SK-N-SH (cell line): ENCODE measurements around the gene INSRR. TPM values are rescaled to one million over a fixed set of nuclear protein-coding genes. Genes with fewer than 3 reads are reported as not detected.

Experiments
- CTCF ChIA-PET: fragments of 300-600, 350-600 bp; formaldehyde crosslinking; extraction: SDS; loops from one replicate; lab custom pipeline; 2021; lab: Yijun Ruan, JAX
- POLR2A ChIA-PET: fragments of 350-600 bp; sonication (Branson Sonifier 250); formaldehyde crosslinking; extraction: SDS; loops from one replicate; lab custom pipeline; 2020; ENCODE audit warnings: antibody characterized with exemption, inconsistent platforms; lab: Yijun Ruan, JAX
- DNase-seq: peaks from one replicate; pipeline ENCODE4 v3.0.0; 2012
- H2AFZ ChIP-seq: fragments of 200-600 bp; sonication (generic); 2 replicates; pipeline ENCODE4 v1.8.1; 2016; ENCODE audit warnings: antibody characterized with exemption, mild to moderate bottlenecking, low read depth
- H3F3A ChIP-seq: fragments of 200-600 bp; sonication (generic); replicated peaks from 2 replicates; pipeline ENCODE3; 2016; ENCODE audit warnings: antibody characterized with exemption, mild to moderate bottlenecking; ENCODE audit not compliant: insufficient read depth
- H3K27ac ChIP-seq, 2 experiments: fragments of 200-500 bp in 1 of 2; fragments of 200-600 bp in 1 of 2; sonication (Bioruptor generic) in 1 of 2; sonication (generic), shearing (Covaris generic) in 1 of 2; 2 replicates each; pipeline versions ENCODE4 v1.5.1 to v1.6.1; 2014 to 2016; ENCODE audit warnings: low read depth in 2 of 2, inconsistent platforms in 1 of 2, low read length in 1 of 2, mild to moderate bottlenecking in 1 of 2, mixed read lengths in 1 of 2
- H3K27me3 ChIP-seq: fragments of 200-600 bp; sonication (generic), shearing (Covaris generic); 2 replicates; pipeline ENCODE4 v1.6.1; 2016; ENCODE audit warnings: mixed run types; ENCODE audit not compliant: insufficient read depth
- H3K36me3 ChIP-seq, 2 experiments: fragments of 200-500 bp in 1 of 2; fragments of 200-600 bp in 1 of 2; sonication (Bioruptor generic) in 1 of 2; sonication (generic) in 1 of 2; replicated peaks in 1 of 2; 2 replicates each; pipeline versions ENCODE3 to v1.5.1; 2014 to 2016; ENCODE audit warnings: low read length in 1 of 2, mild to moderate bottlenecking in 1 of 2; ENCODE audit not compliant: insufficient read depth in 2 of 2, control insufficient read depth in 1 of 2
- H3K4me1 ChIP-seq, 2 experiments: fragments of 200-500 bp in 1 of 2; fragments of 200-600 bp in 1 of 2; sonication (Bioruptor generic) in 1 of 2; sonication (generic), shearing (Covaris generic) in 1 of 2; 2 replicates each; pipeline versions ENCODE4 v1.5.1 to v1.6.1; 2014 to 2016; ENCODE audit warnings: low read depth in 1 of 2, low read length in 1 of 2, mixed run types in 1 of 2; ENCODE audit not compliant: insufficient read depth in 2 of 2, control insufficient read depth in 1 of 2
- H3K4me2 ChIP-seq: fragments of 200-600 bp; sonication (generic), shearing (Covaris generic); 2 replicates; pipeline ENCODE4 v1.6.1; 2017; ENCODE audit warnings: mixed run types
- H3K4me3 ChIP-seq, 2 experiments: fragments of 200-500 bp in 1 of 2; fragments of 200-600 bp in 1 of 2; sonication (Bioruptor generic) in 1 of 2; sonication (generic), shearing (Covaris generic) in 1 of 2; 2 replicates each; pipeline versions ENCODE4 v1.5.1 to v1.8.1; 2014 to 2016; ENCODE audit warnings: low read depth in 2 of 2, inconsistent platforms in 1 of 2, low read length in 1 of 2, mild to moderate bottlenecking in 1 of 2, mixed read lengths in 1 of 2, moderate library complexity in 1 of 2
- H3K79me2 ChIP-seq: fragments of 200-600 bp; sonication (generic); 2 replicates; pipeline ENCODE4 v1.8.1; 2017; ENCODE audit warnings: mild to moderate bottlenecking; ENCODE audit not compliant: insufficient read depth
- H3K9ac ChIP-seq: fragments of 200-600 bp; sonication (generic); 2 replicates; pipeline ENCODE4 v1.6.1; 2017; ENCODE audit warnings: mixed run types
- H3K9me2 ChIP-seq: fragments of 200-600 bp; sonication (generic); 2 replicates; pipeline ENCODE4 v1.6.1; 2017; ENCODE audit warnings: mixed run types
- H3K9me3 ChIP-seq: fragments of 200-600 bp; sonication (generic); 2 replicates; pipeline ENCODE4 v1.6.1; 2017; ENCODE audit warnings: mixed run types, mild to moderate bottlenecking, moderate library complexity
- H4K20me1 ChIP-seq: fragments of 200-600 bp; sonication (generic); 2 replicates; pipeline ENCODE4 v1.6.1; 2017; ENCODE audit warnings: mild to moderate bottlenecking, mixed run types; ENCODE audit not compliant: insufficient read depth
- ELF1 ChIP-seq: IDR thresholded peaks from 2 replicates; pipeline ENCODE4 v1.4.0; 2012
- EP300 ChIP-seq, 2 experiments: IDR thresholded peaks; 2 replicates each; pipeline versions ENCODE4 v1.4.0 to v1.6.1; 2012; ENCODE audit warnings: borderline replicate concordance in 1 of 2, low read depth in 1 of 2, low read length in 1 of 2
- FOSL2 ChIP-seq: IDR thresholded peaks from 2 replicates; pipeline ENCODE4 v1.4.0; 2012; ENCODE audit warnings: low read depth, mild to moderate bottlenecking, moderate library complexity, borderline replicate concordance
- FOXJ3 ChIP-seq: sonication (generic); formaldehyde crosslinking; IDR thresholded peaks from 2 replicates; pipeline ENCODE4 v1.5.1; 2020; ENCODE audit warnings: mild to moderate bottlenecking, missing genetic modification reagents
- GABPA ChIP-seq: IDR thresholded peaks from 2 replicates; pipeline ENCODE4 v1.4.0; 2012; ENCODE audit warnings: low read depth, mild to moderate bottlenecking
- GATA2 ChIP-seq: sonication (generic); formaldehyde crosslinking; IDR thresholded peaks from 2 replicates; pipeline ENCODE4 v1.5.0; 2020; ENCODE audit warnings: mild to moderate bottlenecking, missing genetic modification reagents
- JUND ChIP-seq: IDR thresholded peaks from 2 replicates; pipeline ENCODE4 v1.4.0; 2012
- MEF2A ChIP-seq: IDR thresholded peaks from 2 replicates; pipeline ENCODE4 v1.4.0; 2012; ENCODE audit warnings: low read depth, borderline replicate concordance
- MXI1 ChIP-seq: IDR thresholded peaks from 2 replicates; pipeline ENCODE4 v1.6.1; 2012; ENCODE audit warnings: mild to moderate bottlenecking, low read depth, low read length, improper control_type of control experiment
- NFIC ChIP-seq: IDR thresholded peaks from 2 replicates; pipeline ENCODE4 v1.4.0; 2012; ENCODE audit warnings: borderline replicate concordance
- RCOR1 ChIP-seq: fragments of 150-350 bp; IDR thresholded peaks from 2 replicates; pipeline ENCODE4 v1.6.1; 2017; ENCODE audit warnings: antibody characterized with exemption, low read length
- SIN3A ChIP-seq: IDR thresholded peaks from 2 replicates; pipeline ENCODE4 v1.6.1; 2012; ENCODE audit warnings: low read depth, mild to moderate bottlenecking, low read length, moderate library complexity, borderline replicate concordance
- SMC3 ChIP-seq: IDR thresholded peaks from 2 replicates; pipeline ENCODE4 v1.6.1; 2012; ENCODE audit warnings: low read depth, low read length, improper control_type of control experiment
- USF1 ChIP-seq: IDR thresholded peaks from 2 replicates; pipeline ENCODE4 v1.4.0; 2012; ENCODE audit warnings: low read depth, borderline replicate concordance
- YY1 ChIP-seq: IDR thresholded peaks from 2 replicates; pipeline ENCODE4 v1.4.0; 2012; ENCODE audit warnings: low read depth, mild to moderate bottlenecking
- WGBS: methylation state at CpG from one replicate; pipeline ENCODE4 v1.1.6; 2017; ENCODE audit warnings: low lambda C conversion rate; 5-methylcytosine and 5-hydroxymethylcytosine counted together
- polyA plus RNA-seq, 3 experiments: library from polyadenylated mRNA; depleted of rRNA; stranded (reverse); fragments of >200 nt; gene quantifications; 2 replicates each; pipeline ENCODE4 v1.2.3, GENCODE V29; 2012
- TF ChIP-seq, protein P1 (sequence below): fragments of 150-350 bp; IDR thresholded peaks from 2 replicates; pipeline ENCODE4 v1.6.1; 2017; ENCODE audit warnings: antibody characterized with exemption, low read length, low read depth, borderline replicate concordance
- TF ChIP-seq, protein P2 (sequence below): fragments of 200-600 bp; sonication (generic); IDR thresholded peaks from 2 replicates; pipeline ENCODE4 v1.6.1; 2017; ENCODE audit warnings: antibody characterized with exemption, mild to moderate bottlenecking, moderate library complexity
- TF ChIP-seq, protein P3 (sequence below): IDR thresholded peaks from 2 replicates; pipeline ENCODE4 v1.6.1; 2012; ENCODE audit warnings: mild to moderate bottlenecking, low read depth, low read length, moderate library complexity

Gene INSRR
- polyA plus RNA-seq, 1 of the 3 experiments (the other 2 are of a cell fraction) = 0.20 TPM

GRCh38 chr1:156900896-156901589 lies 42.1 kb upstream of the INSRR start:
- peaks cover 29 to 50% of the 10 kb centered on the region in 2 experiments; a peak in 3 of 4 replicates for H3K4me1 ChIP-seq
- WGBS = 96% methylated on average over 5 of the region's 6 CpGs
- CTCF ChIA-PET = interaction anchor here (1.0 to 9.4 kb wide), 8 partner anchors 10 to 175 kb away, joined by 3 to 110 read pairs (median 5); partner anchors contain the start of gene PEAR1

More at GRCh38 chr1:156900896-156901589, 42.1 kb upstream of the INSRR start:
- Histone ChIP-seq H3K9ac (no peak overlapping the region), H3K4me2 (no peak overlapping the region), H3K4me3 (no peak overlapping the region), H3K27me3 (no peaks in the 10 kb centered on the region), H4K20me1 (no peaks in the 10 kb centered on the region), H3K27ac (no peak overlapping the region), H2AFZ (no peak overlapping the region)
- DNase-seq = no peak
- POLR2A ChIA-PET = no interaction called here
- no peak for TF ChIP-seq EP300 (IDR thresholded peaks at IDR 0.05; ENCODE audit: borderline replicate concordance in 1 of 2, low read depth in 1 of 2, low read length in 1 of 2)
- no peak for TF ChIP-seq USF1
- TF ChIP-seq JUND = no peak
- no peak for TF ChIP-seq SIN3A
- TF ChIP-seq, protein P1, sequence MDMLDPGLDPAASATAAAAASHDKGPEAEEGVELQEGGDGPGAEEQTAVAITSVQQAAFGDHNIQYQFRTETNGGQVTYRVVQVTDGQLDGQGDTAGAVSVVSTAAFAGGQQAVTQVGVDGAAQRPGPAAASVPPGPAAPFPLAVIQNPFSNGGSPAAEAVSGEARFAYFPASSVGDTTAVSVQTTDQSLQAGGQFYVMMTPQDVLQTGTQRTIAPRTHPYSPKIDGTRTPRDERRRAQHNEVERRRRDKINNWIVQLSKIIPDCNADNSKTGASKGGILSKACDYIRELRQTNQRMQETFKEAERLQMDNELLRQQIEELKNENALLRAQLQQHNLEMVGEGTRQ = no peak
- TF ChIP-seq, protein P2, sequence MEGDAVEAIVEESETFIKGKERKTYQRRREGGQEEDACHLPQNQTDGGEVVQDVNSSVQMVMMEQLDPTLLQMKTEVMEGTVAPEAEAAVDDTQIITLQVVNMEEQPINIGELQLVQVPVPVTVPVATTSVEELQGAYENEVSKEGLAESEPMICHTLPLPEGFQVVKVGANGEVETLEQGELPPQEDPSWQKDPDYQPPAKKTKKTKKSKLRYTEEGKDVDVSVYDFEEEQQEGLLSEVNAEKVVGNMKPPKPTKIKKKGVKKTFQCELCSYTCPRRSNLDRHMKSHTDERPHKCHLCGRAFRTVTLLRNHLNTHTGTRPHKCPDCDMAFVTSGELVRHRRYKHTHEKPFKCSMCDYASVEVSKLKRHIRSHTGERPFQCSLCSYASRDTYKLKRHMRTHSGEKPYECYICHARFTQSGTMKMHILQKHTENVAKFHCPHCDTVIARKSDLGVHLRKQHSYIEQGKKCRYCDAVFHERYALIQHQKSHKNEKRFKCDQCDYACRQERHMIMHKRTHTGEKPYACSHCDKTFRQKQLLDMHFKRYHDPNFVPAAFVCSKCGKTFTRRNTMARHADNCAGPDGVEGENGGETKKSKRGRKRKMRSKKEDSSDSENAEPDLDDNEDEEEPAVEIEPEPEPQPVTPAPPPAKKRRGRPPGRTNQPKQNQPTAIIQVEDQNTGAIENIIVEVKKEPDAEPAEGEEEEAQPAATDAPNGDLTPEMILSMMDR = no peak
- no peak for TF ChIP-seq ELF1
- TF ChIP-seq RCOR1 = no peak
- TF ChIP-seq GATA2 = no peak
- TF ChIP-seq GABPA = no peak
- TF ChIP-seq FOXJ3 (CRISPR knock-in tag) = no peak
- no peak for TF ChIP-seq MEF2A
- no peak for TF ChIP-seq SMC3
- TF ChIP-seq, protein P3, sequence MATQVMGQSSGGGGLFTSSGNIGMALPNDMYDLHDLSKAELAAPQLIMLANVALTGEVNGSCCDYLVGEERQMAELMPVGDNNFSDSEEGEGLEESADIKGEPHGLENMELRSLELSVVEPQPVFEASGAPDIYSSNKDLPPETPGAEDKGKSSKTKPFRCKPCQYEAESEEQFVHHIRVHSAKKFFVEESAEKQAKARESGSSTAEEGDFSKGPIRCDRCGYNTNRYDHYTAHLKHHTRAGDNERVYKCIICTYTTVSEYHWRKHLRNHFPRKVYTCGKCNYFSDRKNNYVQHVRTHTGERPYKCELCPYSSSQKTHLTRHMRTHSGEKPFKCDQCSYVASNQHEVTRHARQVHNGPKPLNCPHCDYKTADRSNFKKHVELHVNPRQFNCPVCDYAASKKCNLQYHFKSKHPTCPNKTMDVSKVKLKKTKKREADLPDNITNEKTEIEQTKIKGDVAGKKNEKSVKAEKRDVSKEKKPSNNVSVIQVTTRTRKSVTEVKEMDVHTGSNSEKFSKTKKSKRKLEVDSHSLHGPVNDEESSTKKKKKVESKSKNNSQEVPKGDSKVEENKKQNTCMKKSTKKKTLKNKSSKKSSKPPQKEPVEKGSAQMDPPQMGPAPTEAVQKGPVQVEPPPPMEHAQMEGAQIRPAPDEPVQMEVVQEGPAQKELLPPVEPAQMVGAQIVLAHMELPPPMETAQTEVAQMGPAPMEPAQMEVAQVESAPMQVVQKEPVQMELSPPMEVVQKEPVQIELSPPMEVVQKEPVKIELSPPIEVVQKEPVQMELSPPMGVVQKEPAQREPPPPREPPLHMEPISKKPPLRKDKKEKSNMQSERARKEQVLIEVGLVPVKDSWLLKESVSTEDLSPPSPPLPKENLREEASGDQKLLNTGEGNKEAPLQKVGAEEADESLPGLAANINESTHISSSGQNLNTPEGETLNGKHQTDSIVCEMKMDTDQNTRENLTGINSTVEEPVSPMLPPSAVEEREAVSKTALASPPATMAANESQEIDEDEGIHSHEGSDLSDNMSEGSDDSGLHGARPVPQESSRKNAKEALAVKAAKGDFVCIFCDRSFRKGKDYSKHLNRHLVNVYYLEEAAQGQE = no peak
- no peak for TF ChIP-seq FOSL2
- no peak for TF ChIP-seq NFIC
- TF ChIP-seq YY1 = no peak
- TF ChIP-seq MXI1 = no peak
- TF ChIP-seq, all 33 proteins: peak for 0
- Histone ChIP-seq H3K36me3 (no peaks in the 10 kb centered on the region), H3K9me3 (no peaks in the 10 kb centered on the region), H3K9me2 (no peaks in the 10 kb centered on the region), H3K79me2 (no peaks in the 10 kb centered on the region), H3F3A (peaks cover 15% of the 10 kb centered on the region)
